ENCODE results near the gene KNG1.

- no peak for TF ChIP-seq CTCF (IDR thresholded peaks at IDR 0.05)
- no peak for TF ChIP-seq POLR2A (IDR thresholded peaks at IDR 0.05)
These were observed 30.0 kb upstream of the KNG1 start for GRCh38 chr3:186687120-186687651.
